ENCODE data around the gene FASTK.

FASTK gene

DNA sequence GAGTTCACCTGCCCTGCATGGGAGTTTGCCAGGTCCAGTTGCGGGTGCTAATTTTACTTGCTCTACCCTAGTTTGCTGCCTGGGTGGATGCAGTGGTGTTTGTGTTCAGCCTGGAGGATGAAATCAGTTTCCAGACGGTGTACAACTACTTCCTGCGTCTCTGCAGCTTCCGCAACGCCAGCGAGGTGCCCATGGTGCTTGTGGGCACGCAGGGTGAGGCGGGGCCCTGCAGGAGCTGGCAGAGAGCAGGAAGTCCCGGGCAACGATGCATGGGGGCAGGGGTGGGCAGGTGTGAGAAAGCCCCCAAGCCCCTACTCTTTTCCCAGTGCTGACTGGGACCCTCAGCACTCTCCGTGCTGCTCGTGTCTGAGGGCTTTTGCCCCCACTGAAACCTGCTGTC, 37.0 kb upstream of the FASTK start:
- Histone ChIP-seq H4K20me1 (ENCODE audit: insufficient read depth, low read length) (no peaks in the 10 kb centered on the region), H2AFZ (ENCODE audit: low read length) (no peak overlapping the region), H3K4me3 (ENCODE audit: low read depth, low read length, poor library complexity, severe bottlenecking) (peak overlapping the region; percentile 14), H3K4me2 (ENCODE audit: low read length) (peak overlapping the region; percentile 5; the same call in 1 of the 2 replicates), H3K9me2 (ENCODE audit: low read depth, low read length) (no peaks in the 10 kb centered on the region), H3K4me1 (ENCODE audit: insufficient read depth, low read length, severe bottlenecking) (peaks cover 9% of the 10 kb centered on the region), H3K79me2 (ENCODE audit: insufficient read depth, low read length) (no peaks in the 10 kb centered on the region), H3K9me3 (ENCODE audit: low read length) (no peaks in the 10 kb centered on the region), H3K9ac (ENCODE audit: low read length) (no peak overlapping the region), H3K36me3 (ENCODE audit: insufficient read depth, low read length) (no peaks in the 10 kb centered on the region), H3F3A (ENCODE audit: insufficient read depth, low read length) (no peaks in the 10 kb centered on the region), H3K27me3 (ENCODE audit: insufficient read depth, low read length) (0 out of 2 replicates have a peak, but pooled peaks cover under 1% of the 10 kb centered on the region), H3K27ac (ENCODE audit: low read depth, low read length, poor library complexity, severe bottlenecking) (no peak overlapping the region)
- TF ChIP-seq EZH2 (IDR thresholded peaks at IDR 0.05; ENCODE audit: borderline replicate concordance, low read length), result no peak
- TF ChIP-seq, protein P1, sequence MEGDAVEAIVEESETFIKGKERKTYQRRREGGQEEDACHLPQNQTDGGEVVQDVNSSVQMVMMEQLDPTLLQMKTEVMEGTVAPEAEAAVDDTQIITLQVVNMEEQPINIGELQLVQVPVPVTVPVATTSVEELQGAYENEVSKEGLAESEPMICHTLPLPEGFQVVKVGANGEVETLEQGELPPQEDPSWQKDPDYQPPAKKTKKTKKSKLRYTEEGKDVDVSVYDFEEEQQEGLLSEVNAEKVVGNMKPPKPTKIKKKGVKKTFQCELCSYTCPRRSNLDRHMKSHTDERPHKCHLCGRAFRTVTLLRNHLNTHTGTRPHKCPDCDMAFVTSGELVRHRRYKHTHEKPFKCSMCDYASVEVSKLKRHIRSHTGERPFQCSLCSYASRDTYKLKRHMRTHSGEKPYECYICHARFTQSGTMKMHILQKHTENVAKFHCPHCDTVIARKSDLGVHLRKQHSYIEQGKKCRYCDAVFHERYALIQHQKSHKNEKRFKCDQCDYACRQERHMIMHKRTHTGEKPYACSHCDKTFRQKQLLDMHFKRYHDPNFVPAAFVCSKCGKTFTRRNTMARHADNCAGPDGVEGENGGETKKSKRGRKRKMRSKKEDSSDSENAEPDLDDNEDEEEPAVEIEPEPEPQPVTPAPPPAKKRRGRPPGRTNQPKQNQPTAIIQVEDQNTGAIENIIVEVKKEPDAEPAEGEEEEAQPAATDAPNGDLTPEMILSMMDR (IDR thresholded peaks at IDR 0.05; ENCODE audit: low read length), result no peak

DNA sequence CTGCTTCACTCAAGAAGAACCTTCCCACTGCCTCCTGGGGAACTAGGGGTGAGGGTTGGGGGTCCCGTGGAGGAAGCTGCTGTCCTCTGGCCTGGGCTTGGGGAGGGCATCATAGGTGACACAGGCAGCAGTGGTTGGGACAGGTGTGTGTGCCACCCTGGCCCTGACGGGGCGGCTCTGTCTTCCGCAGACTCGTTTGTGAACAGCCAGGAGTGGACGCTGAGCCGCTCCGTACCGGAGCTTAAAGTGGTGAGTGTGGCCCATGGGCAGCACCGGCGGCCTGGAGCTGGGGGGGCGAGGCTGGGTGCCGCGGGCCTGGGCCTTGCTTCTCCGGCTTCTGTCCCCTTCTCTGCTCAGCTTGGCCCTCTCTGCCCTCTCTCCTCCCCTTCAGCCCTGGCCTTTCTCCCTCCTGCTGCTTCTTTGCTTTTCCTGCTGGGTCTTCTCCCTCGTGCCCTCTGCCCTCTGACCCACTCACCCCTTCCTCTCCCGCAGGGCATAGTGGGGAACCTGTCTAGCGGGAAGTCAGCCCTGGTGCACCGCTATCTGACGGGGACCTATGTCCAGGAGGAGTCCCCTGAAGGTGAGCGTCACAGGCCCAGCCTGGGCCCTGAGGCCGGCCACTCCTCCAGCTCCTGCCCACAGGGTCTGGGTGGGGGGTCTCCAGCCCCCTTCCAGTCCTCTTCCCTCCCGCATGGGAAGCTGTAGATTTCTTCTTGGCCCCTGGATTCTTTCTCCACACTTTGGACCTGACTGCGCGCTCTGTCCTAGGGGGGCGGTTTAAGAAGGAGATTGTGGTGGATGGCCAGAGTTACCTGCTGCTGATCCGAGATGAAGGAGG, 36.2 kb upstream of the FASTK start:
- Histone ChIP-seq H3K4me1 (ENCODE audit: insufficient read depth, low read length, severe bottlenecking) (peaks cover 9% of the 10 kb centered on the region), H2AFZ (ENCODE audit: low read length) (no peak overlapping the region), H3K27me3 (ENCODE audit: insufficient read depth, low read length) (peaks cover 5% of the 10 kb centered on the region; the same call in 1 of the 2 replicates), H3K79me2 (ENCODE audit: insufficient read depth, low read length) (no peaks in the 10 kb centered on the region), H3K36me3 (ENCODE audit: insufficient read depth, low read length) (no peaks in the 10 kb centered on the region), H3K4me2 (ENCODE audit: low read length) (peak overlapping the region; percentile 5; the same call in 1 of the 2 replicates), H3K27ac (ENCODE audit: low read depth, low read length, poor library complexity, severe bottlenecking) (no peak overlapping the region), H3K9ac (ENCODE audit: low read length) (no peak overlapping the region), H3K9me2 (ENCODE audit: low read depth, low read length) (no peaks in the 10 kb centered on the region), H3F3A (ENCODE audit: insufficient read depth, low read length) (no peaks in the 10 kb centered on the region), H4K20me1 (ENCODE audit: insufficient read depth, low read length) (no peaks in the 10 kb centered on the region), H3K9me3 (ENCODE audit: low read length) (no peaks in the 10 kb centered on the region), H3K4me3 (ENCODE audit: low read depth, low read length, poor library complexity, severe bottlenecking) (peak overlapping the region; percentile 14)
- TF ChIP-seq, protein P1 (IDR thresholded peaks at IDR 0.05; ENCODE audit: low read length), result no peak
- TF ChIP-seq EZH2 (IDR thresholded peaks at IDR 0.05; ENCODE audit: borderline replicate concordance, low read length), result no peak

DNA sequence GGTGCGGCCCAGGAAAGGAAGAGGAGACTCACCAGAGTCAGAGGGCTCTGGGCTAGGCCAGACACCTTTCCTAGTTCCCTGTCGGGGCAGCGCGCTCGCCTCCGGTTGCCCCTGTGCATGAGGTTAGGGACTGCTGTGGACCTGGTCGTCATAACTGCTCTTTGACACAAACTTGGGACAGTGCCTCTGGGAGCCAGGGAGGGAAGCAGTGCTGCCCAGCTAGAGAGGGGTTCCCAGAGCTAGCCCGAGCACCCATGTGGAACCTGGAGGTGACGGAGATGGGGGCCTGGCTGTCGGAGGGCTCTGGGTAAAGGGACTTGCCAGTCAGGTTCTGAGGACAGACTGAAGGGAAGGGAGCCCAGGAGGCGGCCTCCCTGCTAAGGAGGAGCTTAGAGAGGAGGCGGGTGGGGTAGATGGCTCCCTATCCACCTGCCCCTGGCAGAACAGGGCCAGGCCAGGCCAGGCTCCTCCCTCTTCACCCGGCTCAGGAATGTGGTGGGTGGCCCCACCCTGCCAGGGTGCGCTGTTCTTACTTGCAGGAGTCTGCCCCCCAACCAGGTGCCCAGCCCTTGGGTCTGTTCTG, 35.3 kb upstream of the FASTK start:
- Histone ChIP-seq H3K4me2 (ENCODE audit: low read length) (peak overlapping the region; percentile 26; the same call in 1 of the 2 replicates), H3K4me3 (ENCODE audit: low read depth, low read length, poor library complexity, severe bottlenecking) (no peak overlapping the region), H2AFZ (ENCODE audit: low read length) (no peak overlapping the region), H3K9me3 (ENCODE audit: low read length) (no peaks in the 10 kb centered on the region), H3K27ac (ENCODE audit: low read depth, low read length, poor library complexity, severe bottlenecking) (no peak overlapping the region), H3K79me2 (ENCODE audit: insufficient read depth, low read length) (no peaks in the 10 kb centered on the region), H3K9me2 (ENCODE audit: low read depth, low read length) (no peaks in the 10 kb centered on the region), H3K36me3 (ENCODE audit: insufficient read depth, low read length) (no peaks in the 10 kb centered on the region), H3K4me1 (ENCODE audit: insufficient read depth, low read length, severe bottlenecking) (peaks cover 9% of the 10 kb centered on the region), H3K9ac (ENCODE audit: low read length) (no peak overlapping the region), H3K27me3 (ENCODE audit: insufficient read depth, low read length) (peaks cover 5% of the 10 kb centered on the region; the same call in 1 of the 2 replicates), H4K20me1 (ENCODE audit: insufficient read depth, low read length) (no peaks in the 10 kb centered on the region), H3F3A (ENCODE audit: insufficient read depth, low read length) (no peaks in the 10 kb centered on the region)
- TF ChIP-seq, protein P1 (IDR thresholded peaks at IDR 0.05; ENCODE audit: low read length), result no peak
- TF ChIP-seq EZH2 (IDR thresholded peaks at IDR 0.05; ENCODE audit: borderline replicate concordance, low read length), result no peak

All from OCI-LY1 (cell line).